GM13976 (cell line): ENCODE results near the gene TPSB2.

Experiments
- DNase-seq: peaks from one replicate; pipeline ENCODE4 v3.0.0; 2012; ENCODE audit warnings: low spot score
- CTCF ChIP-seq: IDR thresholded peaks from 2 replicates; pipeline ENCODE4 v1.5.1; 2012; ENCODE audit warnings: borderline replicate concordance, mild to moderate bottlenecking; ENCODE audit not compliant: insufficient read depth; ENCODE audit errors: extremely low read depth, missing control alignments, control extremely low read depth
- in situ Hi-C: fragments of 300-500 bp; cut with MboI; formaldehyde crosslinking; loops from one replicate; pipeline ENCODE4 v1.12.0; 2022; ENCODE audit warnings: low sequenced_read_pairs, mixed read lengths, inconsistent platforms; ENCODE audit not compliant: unreplicated experiment

TPSB2 gene

GRCh38 chr16:1215574-1216295, 14.2 kb downstream of the TPSB2 start:
- DNase-seq = no peak
- no peak for TF ChIP-seq CTCF
- in situ Hi-C loops = loop anchor here (25.0 kb wide), 1 partner anchor 97 kb away; the partner anchor contains the start of gene UBE2I

- DNase-seq = no peak
- no peak for TF ChIP-seq CTCF
- in situ Hi-C loops = loop anchor here (25.0 kb wide), 1 partner anchor 98 kb away; the partner anchor contains the start of gene UBE2I
Observed at GRCh38 chr16:1214719-1215118, 15.3 kb downstream of the TPSB2 start.

GRCh38 chr16:1213796-1214372, 16.1 kb downstream of the TPSB2 start:
- in situ Hi-C loops = loop anchor here (25.0 kb wide), 1 partner anchor 98 kb away; the partner anchor contains the start of gene UBE2I
- no peak for DNase-seq
- no peak for TF ChIP-seq CTCF

- in situ Hi-C loops = loop anchor here (25.0 kb wide), 1 partner anchor 99 kb away; the partner anchor contains the start of gene UBE2I
- TF ChIP-seq CTCF = no peak
- no peak for DNase-seq
Observed at GRCh38 chr16:1213231-1213630, 16.8 kb downstream of the TPSB2 start.

DNA sequence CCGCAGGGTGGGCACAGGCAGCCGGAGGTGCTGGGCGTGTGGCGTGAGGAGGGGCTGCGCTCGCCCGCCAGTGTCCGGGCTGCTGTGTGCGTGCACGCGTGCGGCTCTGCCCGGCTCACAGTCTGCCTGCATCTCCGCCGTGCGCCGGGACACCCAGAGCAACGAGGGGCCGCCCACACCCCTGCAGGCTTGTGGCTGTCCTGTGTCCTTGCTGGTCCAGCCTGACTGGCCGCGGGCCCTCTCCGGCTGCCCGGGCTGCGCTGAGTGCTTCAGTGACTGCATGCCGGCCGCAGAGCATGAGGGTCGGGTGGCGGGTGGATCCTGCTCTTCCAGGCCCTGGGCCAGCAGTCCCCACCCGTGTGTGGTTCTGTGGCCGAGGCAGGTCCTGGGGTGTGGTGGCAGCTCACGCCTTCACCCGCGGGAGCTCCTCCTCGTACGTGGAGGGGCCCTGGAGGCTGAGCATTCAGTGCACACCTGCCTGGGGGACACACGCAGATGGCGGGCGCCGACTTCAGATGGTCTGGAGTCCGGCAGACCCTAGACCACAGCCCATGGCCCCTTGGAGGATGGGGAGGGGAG, 17.3 kb downstream of the TPSB2 start:
- TF ChIP-seq CTCF = no peak
- no peak for DNase-seq
- in situ Hi-C loops = loop anchor here (25.0 kb wide), 1 partner anchor 100 kb away; the partner anchor contains the start of gene UBE2I

- in situ Hi-C loops = loop anchor here (25.0 kb wide), 1 partner anchor 101 kb away; the partner anchor contains the start of gene UBE2I
- no peak for DNase-seq
- TF ChIP-seq CTCF = no peak
Observed at GRCh38 chr16:1211451-1212268, 18.3 kb downstream of the TPSB2 start.
